A549 treated with AZD2906 at 1 μM for 4 hours (cell line): ENCODE results near the gene CDK2. TPM values are rescaled to one million over a fixed set of nuclear protein-coding genes. Genes with fewer than 3 reads are reported as not detected.

Experiments used
- total RNA-seq: library from RNA; stranded (reverse); fragments of 200-300 nt; extraction: Qiagen RNA extraction; gene quantifications from 5 replicates; pipeline ENCODE4 v1.2.3, GENCODE V29; 2022

Gene CDK2
- 46.6 to 56.3 TPM (median 54.0 TPM) in 5 replicates for total RNA-seq

GRCh38 chr12:55966408-55967281 is at the start of gene CDK2:
Gene CDK2 (plus strand): TSS chr12:55966830. CDS start chr12:55967009, 179 bp downstream.

GRCh38 chr12:55927588-55928502 is 38.8 kb upstream of the CDK2 start, which contains the start of gene PYM1:
Gene PYM1 (minus strand): TSS chr12:55927894. CDS start chr12:55927761, 133 bp downstream.

GRCh38 chr12:55930771-55931316 is 35.8 kb upstream of the CDK2 start, which contains the start of gene DGKA:
Gene DGKA (plus strand): TSS chr12:55931162. CDS start chr12:55936504, 5,342 bp downstream.

GRCh38 chr12:55965941-55966407 is 656 bp upstream of the CDK2 start, which contains the start of gene PMEL:
Gene PMEL (minus strand): TSS chr12:55966042. CDS start chr12:55966011, 31 bp downstream.

GRCh38 chr12:55973599-55974307 is 7.1 kb downstream of the CDK2 start, which contains the start of gene RAB5B:
Gene RAB5B (plus strand): TSS chr12:55974078. CDS start chr12:55986961, 12,883 bp downstream.

GRCh38 chr12:55996715-55997534 is 30.3 kb downstream of the CDK2 start, which contains the start of gene SUOX:
Gene SUOX (plus strand): TSS chr12:55997276. CDS start chr12:56002222, 4,946 bp downstream.

GRCh38 chr12:56020423-56021184 is 54.0 kb downstream of the CDK2 start, which contains the start of gene IKZF4:
Gene IKZF4 (plus strand): TSS chr12:56021043. CDS start chr12:56021494, 451 bp downstream.

Other genes starting within 250 kb of the CDK2 start
- gene RDH5, start 246.4 kb upstream of the CDK2 start, total RNA-seq, result 1.9 to 2.6 TPM (median 2.1 TPM) in 5 replicates
- 655 to 710 TPM (median 681 TPM) in 5 replicates for gene CD63, start 237.8 kb upstream of the CDK2 start, total RNA-seq
- gene GDF11, start 223.7 kb upstream of the CDK2 start, total RNA-seq, result 2.9 to 4.9 TPM (median 3.9 TPM) in 5 replicates
- 90.0 to 127 TPM (median 91.7 TPM) in 5 replicates for gene SARNP, start 149.1 kb upstream of the CDK2 start, total RNA-seq
- 67.3 to 104 TPM (median 102 TPM) in 5 replicates for gene ORMDL2, start 148.8 kb upstream of the CDK2 start, total RNA-seq
- 19.2 to 27.1 TPM (median 21.6 TPM) in 5 replicates for gene DNAJC14, start 137.2 kb upstream of the CDK2 start, total RNA-seq
- 0.35 to 0.85 TPM (median 0.39 TPM) in 5 replicates for gene MMP19, start 123.9 kb upstream of the CDK2 start, total RNA-seq
- gene PYM1, start 38.9 kb upstream of the CDK2 start, total RNA-seq, result 40.4 to 44.4 TPM (median 41.2 TPM) in 5 replicates
- gene DGKA, start 35.7 kb upstream of the CDK2 start, total RNA-seq, result 17.8 to 23.2 TPM (median 20.7 TPM) in 5 replicates
- 0.70 to 1.5 TPM (median 1.1 TPM) in 5 replicates for gene PMEL, start 788 bp upstream of the CDK2 start, total RNA-seq
- 26.2 to 33.8 TPM (median 32.7 TPM) in 5 replicates for gene RAB5B, start 7.2 kb downstream of the CDK2 start, total RNA-seq
- gene SUOX, start 30.4 kb downstream of the CDK2 start, total RNA-seq, result 7.5 to 10.0 TPM (median 8.7 TPM) in 5 replicates
- gene IKZF4, start 54.2 kb downstream of the CDK2 start, total RNA-seq, result 2.0 to 3.0 TPM (median 2.5 TPM) in 5 replicates
- 589 to 809 TPM (median 704 TPM) in 5 replicates for gene RPS26, start 75.1 kb downstream of the CDK2 start, total RNA-seq
- 0.98 to 2.4 TPM (median 1.1 TPM) in 5 replicates for gene ERBB3, start 113.3 kb downstream of the CDK2 start, total RNA-seq
- gene PA2G4, start 137.7 kb downstream of the CDK2 start, total RNA-seq, result 263 to 349 TPM (median 284 TPM) in 5 replicates
- 4,788 to 5,894 TPM (median 5,599 TPM) in 5 replicates for gene RPL41, start 149.8 kb downstream of the CDK2 start, total RNA-seq
- gene ZC3H10, start 151.4 kb downstream of the CDK2 start, total RNA-seq, result 2.6 to 4.1 TPM (median 2.8 TPM) in 5 replicates
- 59.6 to 64.9 TPM (median 64.2 TPM) in 5 replicates for gene ESYT1, start 161.4 kb downstream of the CDK2 start, total RNA-seq
- gene MYL6B, start 185.8 kb downstream of the CDK2 start, total RNA-seq, result 69.1 to 84.7 TPM (median 80.8 TPM) in 5 replicates
- gene MYL6, start 191.5 kb downstream of the CDK2 start, total RNA-seq, result 2,187 to 2,775 TPM (median 2,288 TPM) in 5 replicates
- 28.2 to 35.7 TPM (median 31.2 TPM) in 5 replicates for gene SMARCC2, start 222.7 kb downstream of the CDK2 start, total RNA-seq